GM23338 (cell line): Measurements from ENCODE around the gene RGSL1. TPM values are rescaled to one million over a fixed set of nuclear protein-coding genes. Genes with fewer than 3 reads are reported as not detected.

Source experiments
- ATAC-seq: fragments of 200-7000 bp; cut with Tn5 transposase; 3 replicates; pipeline ENCODE4 v1.9.1; 2020
- DNase-seq: peaks from one replicate; pipeline ENCODE4 v3.0.0-alpha.2; 2015; ENCODE audit warnings: low spot score
- H2AFZ ChIP-seq: fragments of 200-600 bp; sonication (generic); 2 replicates; pipeline ENCODE4 v1.8.0; 2016; ENCODE audit warnings: antibody characterized with exemption, mild to moderate bottlenecking, moderate library complexity
- H3F3A ChIP-seq: fragments of 200-600 bp; sonication (generic); replicated peaks from 2 replicates; pipeline ENCODE4 v1.8.0; 2017; ENCODE audit warnings: antibody characterized with exemption, mixed run types, low read depth
- H3K27ac ChIP-seq: fragments of 200-600 bp; sonication (generic); 2 replicates; pipeline ENCODE4 v1.6.1; 2016; ENCODE audit warnings: low read depth
- H3K27me3 ChIP-seq: fragments of 200-600 bp; sonication (generic); 2 replicates; pipeline ENCODE4 v1.8.0; 2016; ENCODE audit warnings: mild to moderate bottlenecking, mixed run types, moderate library complexity; ENCODE audit not compliant: insufficient read depth
- H3K36me3 ChIP-seq: fragments of 200-600 bp; sonication (generic); 2 replicates; pipeline ENCODE4 v1.8.0; 2016; ENCODE audit warnings: mild to moderate bottlenecking; ENCODE audit not compliant: insufficient read depth
- H3K4me1 ChIP-seq: fragments of 200-600 bp; sonication (generic); 2 replicates; pipeline ENCODE4 v1.8.0; 2016; ENCODE audit warnings: mild to moderate bottlenecking, moderate library complexity; ENCODE audit not compliant: insufficient read depth
- H3K4me2 ChIP-seq: fragments of 200-600 bp; sonication (generic); 2 replicates; pipeline ENCODE4 v1.7.1; 2017; ENCODE audit warnings: mixed run types
- H3K4me3 ChIP-seq: fragments of 200-600 bp; sonication (generic); 2 replicates; pipeline ENCODE4 v1.6.1; 2016; ENCODE audit warnings: mixed run types
- H3K79me2 ChIP-seq: fragments of 200-600 bp; sonication (generic); replicated peaks from 2 replicates; pipeline ENCODE4 v1.8.0; 2017; ENCODE audit warnings: mild to moderate bottlenecking; ENCODE audit not compliant: insufficient read depth
- H3K9me2 ChIP-seq: fragments of 200-600 bp; sonication (generic); 2 replicates; pipeline ENCODE4 v1.8.0; 2017; ENCODE audit not compliant: insufficient read depth
- H4K20me1 ChIP-seq: fragments of 200-600 bp; sonication (generic); replicated peaks from 2 replicates; pipeline ENCODE4 v1.8.0; 2017; ENCODE audit warnings: mild to moderate bottlenecking; ENCODE audit not compliant: insufficient read depth
- H3K27ac Mint-ChIP-seq: 2 replicates; pipeline ENCODE4 v1.8.0; 2020; ENCODE audit warnings: inconsistent platforms, mild to moderate bottlenecking, moderate library complexity, mixed read lengths
- H3K27me3 Mint-ChIP-seq: 3 replicates; pipeline ENCODE4 v1.8.0; 2022; ENCODE audit warnings: low read depth, mild to moderate bottlenecking, moderate library complexity, mixed read lengths, inconsistent platforms; ENCODE audit not compliant: insufficient read depth, poor library complexity
- H3K36me3 Mint-ChIP-seq: 3 replicates; pipeline ENCODE4 v1.8.0; 2021; ENCODE audit warnings: low read depth, mild to moderate bottlenecking, inconsistent platforms, moderate library complexity, mixed read lengths
- H3K4me1 Mint-ChIP-seq: 3 replicates; pipeline ENCODE4 v1.8.0; 2020; ENCODE audit warnings: mild to moderate bottlenecking, inconsistent platforms, mixed read lengths
- H3K4me3 Mint-ChIP-seq: 3 replicates; pipeline ENCODE4 v1.8.0; 2021; ENCODE audit warnings: moderate library complexity, mild to moderate bottlenecking, inconsistent platforms, mixed read lengths
- H3K9me3 Mint-ChIP-seq: 3 replicates; pipeline ENCODE4 v1.8.0; 2020; ENCODE audit warnings: moderate library complexity, mild to moderate bottlenecking, inconsistent platforms, mixed read lengths
- CREB1 ChIP-seq: fragments of 250-450 bp; sonication (Bioruptor Pico); IDR thresholded peaks from 2 replicates; pipeline ENCODE4 v1.5.0; 2020; ENCODE audit warnings: low read depth, mild to moderate bottlenecking, moderate library complexity
- EZH2 ChIP-seq: fragments of 200-600 bp; sonication (generic); IDR thresholded peaks from one replicate; pipeline ENCODE4 v1.8.0; 2017; ENCODE audit warnings: antibody characterized with exemption, mild to moderate bottlenecking, low read depth; ENCODE audit not compliant: unreplicated experiment
- EZH2phosphoT487 ChIP-seq: fragments of 200-600 bp; sonication (generic); IDR thresholded peaks from one replicate; pipeline ENCODE4 v1.8.1; 2018; ENCODE audit warnings: antibody characterized with exemption; ENCODE audit not compliant: unreplicated experiment
- JUNB ChIP-seq: IDR thresholded peaks from one replicate; pipeline ENCODE4 v1.6.1; 2016; ENCODE audit warnings: antibody characterized with exemption; ENCODE audit not compliant: unreplicated experiment
- NANOG ChIP-seq: IDR thresholded peaks from 2 replicates; pipeline ENCODE4 v1.6.1; 2016; ENCODE audit warnings: antibody characterized with exemption, borderline replicate concordance
- POLR2AphosphoS5 ChIP-seq: IDR thresholded peaks from 2 replicates; pipeline ENCODE4 v1.6.1; 2016; ENCODE audit warnings: antibody characterized with exemption, low read depth
- STAT1 ChIP-seq: IDR thresholded peaks from one replicate; pipeline ENCODE4 v1.6.1; 2016; ENCODE audit warnings: antibody characterized with exemption; ENCODE audit not compliant: unreplicated experiment
- ZNF114 ChIP-seq: fragments of 250-450 bp; sonication (Bioruptor Pico); IDR thresholded peaks from 2 replicates; pipeline ENCODE4 v1.5.0; 2020; ENCODE audit warnings: mild to moderate bottlenecking, moderate library complexity
- ZNF331 ChIP-seq: fragments of 250-450 bp; sonication (Bioruptor Pico); IDR thresholded peaks from 2 replicates; pipeline ENCODE4 v1.5.0; 2020; ENCODE audit warnings: low read depth, mild to moderate bottlenecking, moderate library complexity
- polyA plus RNA-seq: library from polyadenylated mRNA; unstranded; fragments of >200 nt; fragmentation: Nextera tagmentation; extraction: Ambion mirVana; gene quantifications from 2 replicates; pipeline ENCODE4 v1.2.1, GENCODE V29; 2016
- total RNA-seq: library from RNA; depleted of rRNA; stranded (reverse); fragments of >200 nt; shearing (Covaris generic); gene quantifications from 2 replicates; pipeline ENCODE4 v1.2.3, GENCODE V29; 2014
- TF ChIP-seq, protein P1 (sequence below): IDR thresholded peaks from one replicate; pipeline ENCODE4 v1.6.1; 2018; ENCODE audit warnings: antibody characterized with exemption; ENCODE audit not compliant: unreplicated experiment
- TF ChIP-seq, protein P2 (sequence below): fragments of 250-450 bp; sonication (Bioruptor Pico); IDR thresholded peaks from 2 replicates; pipeline ENCODE4 v1.5.0; 2020; ENCODE audit warnings: mild to moderate bottlenecking, moderate library complexity
- TF ChIP-seq, protein P3 (sequence below): IDR thresholded peaks from 2 replicates; pipeline ENCODE4 v1.6.1; 2016; ENCODE audit warnings: antibody characterized with exemption

Gene RGSL1
- total and polyA plus RNA-seq, 2 experiments from 2014 or later, result not detected

DNA sequence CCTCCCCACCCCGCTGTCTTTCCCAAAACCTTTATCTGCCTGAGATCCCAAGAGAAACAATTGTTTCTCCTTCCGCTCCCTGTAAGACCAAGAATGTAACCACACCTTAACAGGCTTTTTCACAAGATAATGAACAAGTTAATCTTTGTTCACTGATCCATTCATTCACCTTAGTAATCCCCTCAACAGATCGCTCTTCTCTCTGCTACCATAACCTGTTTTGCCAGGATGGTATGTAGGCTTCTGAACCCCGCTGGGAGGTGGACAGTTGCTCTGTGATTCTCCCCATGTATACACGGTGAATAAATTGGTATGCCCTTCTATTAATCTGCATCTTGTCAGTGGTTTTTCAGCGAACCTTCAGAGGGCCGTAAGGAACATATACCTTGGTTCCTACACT lies 18.7 kb upstream of the RGSL1 start:
- Histone ChIP-seq H4K20me1 (no peaks in the 10 kb centered on the region), H3K27me3 (no peaks in the 10 kb centered on the region), H3K4me1 (no peaks in the 10 kb centered on the region), H2AFZ (no peak overlapping the region), H3K4me2 (no peak overlapping the region), H3K36me3 (no peaks in the 10 kb centered on the region), H3F3A (no peaks in the 10 kb centered on the region), H3K4me3 (no peak overlapping the region), H3K27ac (no peak overlapping the region), H3K9me2 (no peaks in the 10 kb centered on the region), H3K79me2 (no peaks in the 10 kb centered on the region)
- no peak for ATAC-seq
- H3K27me3 Mint-ChIP-seq, result peaks cover 3% of the 10 kb centered on the region
- no peak overlapping the region for H3K27ac Mint-ChIP-seq
- no peaks in the 10 kb centered on the region for H3K4me1 Mint-ChIP-seq
- DNase-seq, result no peak
- no peaks in the 10 kb centered on the region for H3K9me3 Mint-ChIP-seq
- no peak overlapping the region for H3K4me3 Mint-ChIP-seq
- TF ChIP-seq NANOG (no peak), EZH2 (no peak), ZNF331 (CRISPR knock-in tag) (no peak)
- no peaks in the 10 kb centered on the region for H3K36me3 Mint-ChIP-seq

DNA sequence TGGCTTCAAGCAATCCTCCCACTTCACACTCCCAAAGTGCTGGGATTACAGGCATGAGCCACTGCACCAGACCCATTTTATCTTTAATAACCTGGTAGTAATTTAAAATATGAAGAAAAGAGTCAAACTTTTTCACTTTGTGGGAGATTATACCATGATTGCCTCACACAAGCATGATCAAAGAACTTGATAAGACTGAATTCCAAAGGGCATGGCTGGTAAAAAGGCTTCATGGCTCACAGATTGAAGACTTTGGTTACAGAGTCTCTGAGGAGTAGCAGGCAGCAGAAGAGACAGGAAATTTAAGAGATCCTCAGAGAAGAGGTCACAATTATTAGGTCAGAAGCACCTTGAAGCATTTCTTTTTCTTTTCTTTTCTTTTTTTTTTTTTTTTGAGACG lies 16.4 kb upstream of the RGSL1 start:
- DNase-seq (no peak), ATAC-seq (no peak)
- no peaks in the 10 kb centered on the region for H3K36me3 ChIP-seq
- H3K27ac Mint-ChIP-seq, result no peak overlapping the region
- H3K27ac ChIP-seq, result no peak overlapping the region
- H3F3A ChIP-seq, result no peaks in the 10 kb centered on the region
- no peaks in the 10 kb centered on the region for H3K4me1 ChIP-seq
- H3K27me3 ChIP-seq, result no peaks in the 10 kb centered on the region
- H3K79me2 ChIP-seq, result no peaks in the 10 kb centered on the region
- H3K4me3 Mint-ChIP-seq, result no peak overlapping the region
- no peak overlapping the region for H3K4me2 ChIP-seq
- no peak overlapping the region for H3K4me3 ChIP-seq
- peaks cover 6% of the 10 kb centered on the region; the same call in 2 of the 3 replicates for H3K36me3 Mint-ChIP-seq
- peaks cover 10% of the 10 kb centered on the region for H3K9me3 Mint-ChIP-seq
- H3K27me3 Mint-ChIP-seq, result peaks cover 5% of the 10 kb centered on the region
- H2AFZ ChIP-seq, result no peak overlapping the region
- H4K20me1 ChIP-seq, result no peaks in the 10 kb centered on the region
- no peaks in the 10 kb centered on the region for H3K9me2 ChIP-seq
- no peaks in the 10 kb centered on the region for H3K4me1 Mint-ChIP-seq
- TF ChIP-seq ZNF331 (CRISPR knock-in tag), result no peak
- TF ChIP-seq POLR2AphosphoS5, result no peak
- no peak for TF ChIP-seq CREB1 (CRISPR knock-in tag)
- TF ChIP-seq, protein P1, sequence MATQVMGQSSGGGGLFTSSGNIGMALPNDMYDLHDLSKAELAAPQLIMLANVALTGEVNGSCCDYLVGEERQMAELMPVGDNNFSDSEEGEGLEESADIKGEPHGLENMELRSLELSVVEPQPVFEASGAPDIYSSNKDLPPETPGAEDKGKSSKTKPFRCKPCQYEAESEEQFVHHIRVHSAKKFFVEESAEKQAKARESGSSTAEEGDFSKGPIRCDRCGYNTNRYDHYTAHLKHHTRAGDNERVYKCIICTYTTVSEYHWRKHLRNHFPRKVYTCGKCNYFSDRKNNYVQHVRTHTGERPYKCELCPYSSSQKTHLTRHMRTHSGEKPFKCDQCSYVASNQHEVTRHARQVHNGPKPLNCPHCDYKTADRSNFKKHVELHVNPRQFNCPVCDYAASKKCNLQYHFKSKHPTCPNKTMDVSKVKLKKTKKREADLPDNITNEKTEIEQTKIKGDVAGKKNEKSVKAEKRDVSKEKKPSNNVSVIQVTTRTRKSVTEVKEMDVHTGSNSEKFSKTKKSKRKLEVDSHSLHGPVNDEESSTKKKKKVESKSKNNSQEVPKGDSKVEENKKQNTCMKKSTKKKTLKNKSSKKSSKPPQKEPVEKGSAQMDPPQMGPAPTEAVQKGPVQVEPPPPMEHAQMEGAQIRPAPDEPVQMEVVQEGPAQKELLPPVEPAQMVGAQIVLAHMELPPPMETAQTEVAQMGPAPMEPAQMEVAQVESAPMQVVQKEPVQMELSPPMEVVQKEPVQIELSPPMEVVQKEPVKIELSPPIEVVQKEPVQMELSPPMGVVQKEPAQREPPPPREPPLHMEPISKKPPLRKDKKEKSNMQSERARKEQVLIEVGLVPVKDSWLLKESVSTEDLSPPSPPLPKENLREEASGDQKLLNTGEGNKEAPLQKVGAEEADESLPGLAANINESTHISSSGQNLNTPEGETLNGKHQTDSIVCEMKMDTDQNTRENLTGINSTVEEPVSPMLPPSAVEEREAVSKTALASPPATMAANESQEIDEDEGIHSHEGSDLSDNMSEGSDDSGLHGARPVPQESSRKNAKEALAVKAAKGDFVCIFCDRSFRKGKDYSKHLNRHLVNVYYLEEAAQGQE, result no peak
- TF ChIP-seq ZNF114 (CRISPR knock-in tag), result no peak
- TF ChIP-seq, protein P2, sequence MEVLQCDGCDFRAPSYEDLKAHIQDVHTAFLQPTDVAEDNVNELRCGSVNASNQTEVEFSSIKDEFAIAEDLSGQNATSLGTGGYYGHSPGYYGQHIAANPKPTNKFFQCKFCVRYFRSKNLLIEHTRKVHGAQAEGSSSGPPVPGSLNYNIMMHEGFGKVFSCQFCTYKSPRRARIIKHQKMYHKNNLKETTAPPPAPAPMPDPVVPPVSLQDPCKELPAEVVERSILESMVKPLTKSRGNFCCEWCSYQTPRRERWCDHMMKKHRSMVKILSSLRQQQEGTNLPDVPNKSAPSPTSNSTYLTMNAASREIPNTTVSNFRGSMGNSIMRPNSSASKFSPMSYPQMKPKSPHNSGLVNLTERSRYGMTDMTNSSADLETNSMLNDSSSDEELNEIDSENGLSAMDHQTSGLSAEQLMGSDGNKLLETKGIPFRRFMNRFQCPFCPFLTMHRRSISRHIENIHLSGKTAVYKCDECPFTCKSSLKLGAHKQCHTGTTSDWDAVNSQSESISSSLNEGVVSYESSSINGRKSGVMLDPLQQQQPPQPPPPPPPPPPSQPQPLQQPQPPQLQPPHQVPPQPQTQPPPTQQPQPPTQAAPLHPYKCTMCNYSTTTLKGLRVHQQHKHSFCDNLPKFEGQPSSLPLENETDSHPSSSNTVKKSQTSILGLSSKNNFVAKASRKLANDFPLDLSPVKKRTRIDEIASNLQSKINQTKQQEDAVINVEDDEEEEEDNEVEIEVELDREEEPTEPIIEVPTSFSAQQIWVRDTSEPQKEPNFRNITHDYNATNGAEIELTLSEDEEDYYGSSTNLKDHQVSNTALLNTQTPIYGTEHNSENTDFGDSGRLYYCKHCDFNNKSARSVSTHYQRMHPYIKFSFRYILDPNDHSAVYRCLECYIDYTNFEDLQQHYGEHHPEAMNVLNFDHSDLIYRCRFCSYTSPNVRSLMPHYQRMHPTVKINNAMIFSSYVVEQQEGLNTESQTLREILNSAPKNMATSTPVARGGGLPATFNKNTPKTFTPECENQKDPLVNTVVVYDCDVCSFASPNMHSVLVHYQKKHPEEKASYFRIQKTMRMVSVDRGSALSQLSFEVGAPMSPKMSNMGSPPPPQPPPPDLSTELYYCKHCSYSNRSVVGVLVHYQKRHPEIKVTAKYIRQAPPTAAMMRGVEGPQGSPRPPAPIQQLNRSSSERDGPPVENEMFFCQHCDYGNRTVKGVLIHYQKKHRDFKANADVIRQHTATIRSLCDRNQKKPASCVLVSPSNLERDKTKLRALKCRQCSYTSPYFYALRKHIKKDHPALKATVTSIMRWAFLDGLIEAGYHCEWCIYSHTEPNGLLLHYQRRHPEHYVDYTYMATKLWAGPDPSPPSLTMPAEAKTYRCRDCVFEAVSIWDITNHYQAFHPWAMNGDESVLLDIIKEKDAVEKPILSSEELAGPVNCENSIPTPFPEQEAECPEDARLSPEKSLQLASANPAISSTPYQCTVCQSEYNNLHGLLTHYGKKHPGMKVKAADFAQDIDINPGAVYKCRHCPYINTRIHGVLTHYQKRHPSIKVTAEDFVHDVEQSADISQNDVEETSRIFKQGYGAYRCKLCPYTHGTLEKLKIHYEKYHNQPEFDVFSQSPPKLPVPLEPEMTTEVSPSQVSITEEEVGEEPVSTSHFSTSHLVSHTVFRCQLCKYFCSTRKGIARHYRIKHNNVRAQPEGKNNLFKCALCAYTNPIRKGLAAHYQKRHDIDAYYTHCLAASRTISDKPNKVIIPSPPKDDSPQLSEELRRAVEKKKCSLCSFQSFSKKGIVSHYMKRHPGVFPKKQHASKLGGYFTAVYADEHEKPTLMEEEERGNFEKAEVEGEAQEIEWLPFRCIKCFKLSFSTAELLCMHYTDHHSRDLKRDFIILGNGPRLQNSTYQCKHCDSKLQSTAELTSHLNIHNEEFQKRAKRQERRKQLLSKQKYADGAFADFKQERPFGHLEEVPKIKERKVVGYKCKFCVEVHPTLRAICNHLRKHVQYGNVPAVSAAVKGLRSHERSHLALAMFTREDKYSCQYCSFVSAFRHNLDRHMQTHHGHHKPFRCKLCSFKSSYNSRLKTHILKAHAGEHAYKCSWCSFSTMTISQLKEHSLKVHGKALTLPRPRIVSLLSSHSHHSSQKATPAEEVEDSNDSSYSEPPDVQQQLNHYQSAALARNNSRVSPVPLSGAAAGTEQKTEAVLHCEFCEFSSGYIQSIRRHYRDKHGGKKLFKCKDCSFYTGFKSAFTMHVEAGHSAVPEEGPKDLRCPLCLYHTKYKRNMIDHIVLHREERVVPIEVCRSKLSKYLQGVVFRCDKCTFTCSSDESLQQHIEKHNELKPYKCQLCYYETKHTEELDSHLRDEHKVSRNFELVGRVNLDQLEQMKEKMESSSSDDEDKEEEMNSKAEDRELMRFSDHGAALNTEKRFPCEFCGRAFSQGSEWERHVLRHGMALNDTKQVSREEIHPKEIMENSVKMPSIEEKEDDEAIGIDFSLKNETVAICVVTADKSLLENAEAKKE (CRISPR knock-in tag), result no peak
- no peak for TF ChIP-seq JUNB
- TF ChIP-seq NANOG, result no peak
- no peak for TF ChIP-seq EZH2phosphoT487
- TF ChIP-seq, protein P3, sequence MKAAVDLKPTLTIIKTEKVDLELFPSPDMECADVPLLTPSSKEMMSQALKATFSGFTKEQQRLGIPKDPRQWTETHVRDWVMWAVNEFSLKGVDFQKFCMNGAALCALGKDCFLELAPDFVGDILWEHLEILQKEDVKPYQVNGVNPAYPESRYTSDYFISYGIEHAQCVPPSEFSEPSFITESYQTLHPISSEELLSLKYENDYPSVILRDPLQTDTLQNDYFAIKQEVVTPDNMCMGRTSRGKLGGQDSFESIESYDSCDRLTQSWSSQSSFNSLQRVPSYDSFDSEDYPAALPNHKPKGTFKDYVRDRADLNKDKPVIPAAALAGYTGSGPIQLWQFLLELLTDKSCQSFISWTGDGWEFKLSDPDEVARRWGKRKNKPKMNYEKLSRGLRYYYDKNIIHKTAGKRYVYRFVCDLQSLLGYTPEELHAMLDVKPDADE, result no peak
- TF ChIP-seq STAT1, result no peak
- TF ChIP-seq EZH2, result no peak
